ENCODE measurements around the gene MBOAT2.
A peak's percentile ranks its signal among the peaks of the same experiment; 100 is the strongest.

Gene MBOAT2

GRCh38 chr2:9001778-9002177, 1.7 kb downstream of the MBOAT2 start:
- Histone ChIP-seq H3K79me2 (ENCODE audit: control insufficient read depth, insufficient read depth, low read length, unreplicated experiment) (peaks cover 66% of the 10 kb centered on the region), H3K27me3 (ENCODE audit: insufficient read depth, low read length) (no peaks in the 10 kb centered on the region), H3K36me3 (ENCODE audit: insufficient read depth, low read length) (no peaks in the 10 kb centered on the region), H3K4me1 (ENCODE audit: control insufficient read depth, insufficient read depth, low read length, unreplicated experiment) (peaks cover 28% of the 10 kb centered on the region), H3K4me3 (ENCODE audit: low read depth, low read length) (peak overlapping the region; percentile 92), H3K27ac (ENCODE audit: low read depth, low read length) (no peak overlapping the region), H2AFZ (ENCODE audit: low read length, unreplicated experiment) (no peak overlapping the region)

- Histone ChIP-seq H3K36me3 (ENCODE audit: insufficient read depth, low read length) (no peaks in the 10 kb centered on the region), H3K27me3 (ENCODE audit: insufficient read depth, low read length) (no peaks in the 10 kb centered on the region), H2AFZ (ENCODE audit: low read length, unreplicated experiment) (no peak overlapping the region), H3K4me3 (ENCODE audit: low read depth, low read length) (peak overlapping the region; percentile 46), H3K4me1 (ENCODE audit: control insufficient read depth, insufficient read depth, low read length, unreplicated experiment) (peaks cover 28% of the 10 kb centered on the region), H3K27ac (ENCODE audit: low read depth, low read length) (peak overlapping the region; percentile 4; the same call in 1 of the 2 replicates), H3K79me2 (ENCODE audit: control insufficient read depth, insufficient read depth, low read length, unreplicated experiment) (peaks cover 71% of the 10 kb centered on the region)
Measured at GRCh38 chr2:9001229-9001628, 2.3 kb downstream of the MBOAT2 start.

DNA sequence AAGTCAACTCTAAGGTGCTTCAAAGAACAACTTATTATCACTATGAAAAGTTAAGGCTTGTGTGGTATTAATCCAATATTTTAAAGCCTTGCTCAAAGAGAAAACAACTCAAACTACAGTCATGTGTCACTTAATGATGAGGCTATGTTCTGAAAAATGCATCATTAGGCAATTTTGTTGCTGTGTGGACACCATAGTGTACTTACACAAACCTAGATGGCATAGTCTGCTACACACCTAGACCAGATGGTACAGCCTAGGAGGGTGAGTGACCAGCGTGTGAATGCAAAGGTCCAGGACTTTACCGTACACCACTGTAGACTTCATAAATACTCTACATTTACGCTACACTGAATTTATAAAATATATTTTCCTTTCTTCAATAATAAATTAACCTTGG, 3.0 kb downstream of the MBOAT2 start:
- no peak overlapping the region for H2AFZ ChIP-seq (ENCODE audit: low read length, unreplicated experiment)
- no peak overlapping the region for H3K4me3 ChIP-seq (ENCODE audit: low read depth, low read length)
- H3K27me3 ChIP-seq (ENCODE audit: insufficient read depth, low read length) = no peaks in the 10 kb centered on the region
- no peak overlapping the region for H3K27ac ChIP-seq (ENCODE audit: low read depth, low read length)
- H3K4me1 ChIP-seq (ENCODE audit: control insufficient read depth, insufficient read depth, low read length, unreplicated experiment) = peaks cover 28% of the 10 kb centered on the region
- H3K36me3 ChIP-seq (ENCODE audit: insufficient read depth, low read length) = no peaks in the 10 kb centered on the region
- H3K79me2 ChIP-seq (ENCODE audit: control insufficient read depth, insufficient read depth, low read length, unreplicated experiment) = peaks cover 71% of the 10 kb centered on the region

DNA sequence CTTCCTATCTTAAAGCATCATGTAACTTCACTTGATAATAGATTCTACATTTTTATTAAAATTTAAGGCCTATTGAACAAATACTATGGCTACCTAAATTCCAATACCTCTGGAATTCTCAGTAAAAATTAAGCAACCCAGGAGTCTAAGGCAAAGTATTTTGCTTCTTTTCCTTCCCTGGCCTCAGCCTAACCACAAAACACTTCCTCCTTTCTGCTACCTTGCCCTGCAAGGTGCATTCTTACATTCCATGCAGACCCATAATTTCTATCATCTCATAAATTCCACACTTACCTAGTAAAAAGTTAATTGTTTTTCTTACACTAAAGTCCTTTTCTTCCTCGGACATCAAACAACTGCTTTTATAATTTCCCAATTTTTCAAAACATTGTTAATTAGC, 3.7 kb downstream of the MBOAT2 start:
- no peak overlapping the region for H3K27ac ChIP-seq (ENCODE audit: low read depth, low read length)
- no peaks in the 10 kb centered on the region for H3K27me3 ChIP-seq (ENCODE audit: insufficient read depth, low read length)

GRCh38 chr2:8999102-8999446, 4.4 kb downstream of the MBOAT2 start:
- H2AFZ ChIP-seq (ENCODE audit: low read length, unreplicated experiment) = no peak overlapping the region
- peaks cover 77% of the 10 kb centered on the region for H3K79me2 ChIP-seq (ENCODE audit: control insufficient read depth, insufficient read depth, low read length, unreplicated experiment)
- no peak overlapping the region for H3K4me3 ChIP-seq (ENCODE audit: low read depth, low read length)
- no peaks in the 10 kb centered on the region for H3K27me3 ChIP-seq (ENCODE audit: insufficient read depth, low read length)
- H3K27ac ChIP-seq (ENCODE audit: low read depth, low read length) = no peak overlapping the region
- no peaks in the 10 kb centered on the region for H3K36me3 ChIP-seq (ENCODE audit: insufficient read depth, low read length)
- peaks cover 20% of the 10 kb centered on the region for H3K4me1 ChIP-seq (ENCODE audit: control insufficient read depth, insufficient read depth, low read length, unreplicated experiment)

More for the DNA sequence above, 3.7 kb downstream of the MBOAT2 start:
- H3K36me3 ChIP-seq (ENCODE audit: insufficient read depth, low read length) = no peaks in the 10 kb centered on the region
- no peak overlapping the region for H3K4me3 ChIP-seq (ENCODE audit: low read depth, low read length)
- H3K4me1 ChIP-seq (ENCODE audit: control insufficient read depth, insufficient read depth, low read length, unreplicated experiment) = peaks cover 24% of the 10 kb centered on the region
- no peak overlapping the region for H2AFZ ChIP-seq (ENCODE audit: low read length, unreplicated experiment)
- peaks cover 75% of the 10 kb centered on the region for H3K79me2 ChIP-seq (ENCODE audit: control insufficient read depth, insufficient read depth, low read length, unreplicated experiment)

- peaks cover 82% of the 10 kb centered on the region for H3K79me2 ChIP-seq (ENCODE audit: control insufficient read depth, insufficient read depth, low read length, unreplicated experiment)
- no peak overlapping the region for H2AFZ ChIP-seq (ENCODE audit: low read length, unreplicated experiment)
- H3K4me1 ChIP-seq (ENCODE audit: control insufficient read depth, insufficient read depth, low read length, unreplicated experiment) = peaks cover 20% of the 10 kb centered on the region
- H3K27me3 ChIP-seq (ENCODE audit: insufficient read depth, low read length) = no peaks in the 10 kb centered on the region
- H3K4me3 ChIP-seq (ENCODE audit: low read depth, low read length) = no peak overlapping the region
- no peaks in the 10 kb centered on the region for H3K36me3 ChIP-seq (ENCODE audit: insufficient read depth, low read length)
- H3K27ac ChIP-seq (ENCODE audit: low read depth, low read length) = no peak overlapping the region
Measured at GRCh38 chr2:8998418-8999101, 4.9 kb downstream of the MBOAT2 start.

- no peak overlapping the region for H3K27ac ChIP-seq (ENCODE audit: low read depth, low read length)
- H2AFZ ChIP-seq (ENCODE audit: low read length, unreplicated experiment) = no peak overlapping the region
- no peaks in the 10 kb centered on the region for H3K36me3 ChIP-seq (ENCODE audit: insufficient read depth, low read length)
- H3K79me2 ChIP-seq (ENCODE audit: control insufficient read depth, insufficient read depth, low read length, unreplicated experiment) = peaks cover 82% of the 10 kb centered on the region
- no peaks in the 10 kb centered on the region for H3K27me3 ChIP-seq (ENCODE audit: insufficient read depth, low read length)
- no peak overlapping the region for H3K4me3 ChIP-seq (ENCODE audit: low read depth, low read length)
- H3K4me1 ChIP-seq (ENCODE audit: control insufficient read depth, insufficient read depth, low read length, unreplicated experiment) = peaks cover 20% of the 10 kb centered on the region
Measured at GRCh38 chr2:8997631-8998030, 5.9 kb downstream of the MBOAT2 start.

- no peaks in the 10 kb centered on the region for H3K27me3 ChIP-seq (ENCODE audit: insufficient read depth, low read length)
- H3K4me1 ChIP-seq (ENCODE audit: control insufficient read depth, insufficient read depth, low read length, unreplicated experiment) = peaks cover 16% of the 10 kb centered on the region
- H3K79me2 ChIP-seq (ENCODE audit: control insufficient read depth, insufficient read depth, low read length, unreplicated experiment) = peaks cover 78% of the 10 kb centered on the region
- H3K4me3 ChIP-seq (ENCODE audit: low read depth, low read length) = no peak overlapping the region
- H2AFZ ChIP-seq (ENCODE audit: low read length, unreplicated experiment) = no peak overlapping the region
- no peak overlapping the region for H3K27ac ChIP-seq (ENCODE audit: low read depth, low read length)
- no peaks in the 10 kb centered on the region for H3K36me3 ChIP-seq (ENCODE audit: insufficient read depth, low read length)
Measured at GRCh38 chr2:8997108-8997507, 6.4 kb downstream of the MBOAT2 start.

DNA sequence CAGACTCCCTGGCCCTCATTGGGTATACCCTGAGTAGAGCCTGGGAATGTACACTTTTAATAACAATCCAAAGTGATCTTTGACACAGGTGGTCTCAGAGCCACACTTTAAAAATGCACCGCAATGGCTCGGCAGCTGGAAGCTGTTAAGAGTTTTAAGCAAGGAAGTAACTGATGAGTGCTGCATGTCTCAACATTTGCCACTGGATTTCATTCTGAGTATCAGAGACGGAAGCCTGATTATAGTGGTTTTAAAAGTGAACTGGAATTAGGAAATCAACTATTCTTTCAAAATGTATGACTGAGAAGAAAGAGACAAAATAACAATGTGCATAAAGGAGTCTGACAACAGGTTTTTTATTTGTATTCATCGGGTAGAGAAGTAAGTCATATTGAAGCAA, 7.5 kb downstream of the MBOAT2 start:
- H3K27ac ChIP-seq (ENCODE audit: low read depth, low read length) = no peak overlapping the region
- H3K4me3 ChIP-seq (ENCODE audit: low read depth, low read length) = no peak overlapping the region
- H3K4me1 ChIP-seq (ENCODE audit: control insufficient read depth, insufficient read depth, low read length, unreplicated experiment) = peaks cover 5% of the 10 kb centered on the region
- no peak overlapping the region for H2AFZ ChIP-seq (ENCODE audit: low read length, unreplicated experiment)
- H3K27me3 ChIP-seq (ENCODE audit: insufficient read depth, low read length) = no peaks in the 10 kb centered on the region
- peaks cover 75% of the 10 kb centered on the region for H3K79me2 ChIP-seq (ENCODE audit: control insufficient read depth, insufficient read depth, low read length, unreplicated experiment)
- no peaks in the 10 kb centered on the region for H3K36me3 ChIP-seq (ENCODE audit: insufficient read depth, low read length)

- Histone ChIP-seq H3K79me2 (ENCODE audit: control insufficient read depth, insufficient read depth, low read length, unreplicated experiment) (peaks cover 76% of the 10 kb centered on the region), H2AFZ (ENCODE audit: low read length, unreplicated experiment) (no peak overlapping the region), H3K4me1 (ENCODE audit: control insufficient read depth, insufficient read depth, low read length, unreplicated experiment) (peaks cover 7% of the 10 kb centered on the region), H3K27me3 (ENCODE audit: insufficient read depth, low read length) (no peaks in the 10 kb centered on the region), H3K36me3 (ENCODE audit: insufficient read depth, low read length) (no peaks in the 10 kb centered on the region), H3K27ac (ENCODE audit: low read depth, low read length) (no peak overlapping the region), H3K4me3 (ENCODE audit: low read depth, low read length) (no peak overlapping the region)
Measured at GRCh38 chr2:8994386-8994785, 9.1 kb downstream of the MBOAT2 start.

- Histone ChIP-seq H3K4me3 (ENCODE audit: low read depth, low read length) (no peak overlapping the region), H3K27me3 (ENCODE audit: insufficient read depth, low read length) (no peaks in the 10 kb centered on the region), H3K4me1 (ENCODE audit: control insufficient read depth, insufficient read depth, low read length, unreplicated experiment) (peaks cover 11% of the 10 kb centered on the region), H2AFZ (ENCODE audit: low read length, unreplicated experiment) (no peak overlapping the region), H3K27ac (ENCODE audit: low read depth, low read length) (no peak overlapping the region), H3K36me3 (ENCODE audit: insufficient read depth, low read length) (no peaks in the 10 kb centered on the region), H3K79me2 (ENCODE audit: control insufficient read depth, insufficient read depth, low read length, unreplicated experiment) (peaks cover 76% of the 10 kb centered on the region)
Measured at GRCh38 chr2:8993902-8994278, 9.6 kb downstream of the MBOAT2 start.
